ENCODE results near the gene ADAMTSL2. TPM values are rescaled to one million over a fixed set of nuclear protein-coding genes. Genes with fewer than 3 reads are reported as not detected.
A peak's percentile ranks its signal among the peaks of the same experiment; 100 is the strongest.

ADAMTSL2 gene
- total and polyA plus RNA-seq, 7 experiments from 2014 or later = 0.16 to 2.7 (median 0.71) TPM; not detected in 1

- no peak for DNase-seq
- Histone ChIP-seq H3K4me3 (ENCODE audit: low read length) (peak overlapping the region; percentile 27), H3K27ac (ENCODE audit: low read depth, low read length) (peak overlapping the region; percentile 48), H3K36me3 (ENCODE audit: control insufficient read depth in 2 of 3, insufficient read depth in 3 of 3, low read length in 3 of 3) (no peaks in the 10 kb centered on the region), H3K9me3 (ENCODE audit: control insufficient read depth in 2 of 3, low read length in 3 of 3) (no peaks in the 10 kb centered on the region), H3K27me3 (ENCODE audit: control insufficient read depth in 2 of 2, insufficient read depth in 2 of 2, low read length in 2 of 2) (no peaks in the 10 kb centered on the region), H3K4me1 (ENCODE audit: control insufficient read depth in 2 of 2, insufficient read depth in 2 of 2, low read length in 2 of 2) (peaks cover 0 to 21% of the 10 kb centered on the region in 2 donors)
- CTCF ChIA-PET = interaction anchor here (0.7 to 0.8 kb wide), 3 partner anchors 175 to 193 kb away, joined by 3 to 5 read pairs (median 3); no protein-coding TSS in a partner anchor
- intact Hi-C loops (cut with micrococcal nuclease) = loop anchor here (1.0 kb wide), 3 partner anchors 25 to 192 kb away; no protein-coding TSS in a partner anchor
- ATAC-seq = no peak
- H3K9me3 Mint-ChIP-seq = peaks cover 0 to 5% (median 0%) of the 10 kb centered on the region in 11 donors
- H3K27ac Mint-ChIP-seq = peak overlapping the region in 3 of 9 donors; percentile 62 to 81 (median 79)
- peaks cover 0 to 17% (median 7%) of the 10 kb centered on the region in 5 donors for H3K27me3 Mint-ChIP-seq
- no peaks in the 10 kb centered on the region for H3K36me3 Mint-ChIP-seq
- POLR2A ChIA-PET = interaction anchor here (1.2 to 2.2 kb wide), 2 partner anchors 24 to 163 kb away, joined by 3 to 11 read pairs; no protein-coding TSS in a partner anchor
- H3K4me3 Mint-ChIP-seq = peak overlapping the region in 9 of 10 donors; percentile 6 to 76 (median 57)
- H3K4me1 Mint-ChIP-seq = peaks cover 6 to 24% (median 13%) of the 10 kb centered on the region in 7 donors
Measured at GRCh38 chr9:133533857-133534256, 647 bp upstream of the ADAMTSL2 start.

GRCh38 chr9:133535306-133535877 is 888 bp downstream of the ADAMTSL2 start:
- ATAC-seq = no peak
- DNase-seq = no peak
- POLR2A ChIA-PET = no interaction called here
- H3K9me3 ChIP-seq (ENCODE audit: control insufficient read depth in 2 of 3, low read length in 3 of 3) = no peaks in the 10 kb centered on the region
- H3K4me1 ChIP-seq (ENCODE audit: control insufficient read depth in 2 of 2, insufficient read depth in 2 of 2, low read length in 2 of 2) = peaks cover 0 to 21% of the 10 kb centered on the region in 2 donors
- H3K9me3 Mint-ChIP-seq = peaks cover 0 to 3% (median 0%) of the 10 kb centered on the region in 11 donors
- H3K27me3 Mint-ChIP-seq = peaks cover 0 to 21% (median 7%) of the 10 kb centered on the region in 5 donors
- H3K27me3 ChIP-seq (ENCODE audit: control insufficient read depth in 2 of 2, insufficient read depth in 2 of 2, low read length in 2 of 2) = no peaks in the 10 kb centered on the region
- no peaks in the 10 kb centered on the region for H3K36me3 ChIP-seq (ENCODE audit: control insufficient read depth in 2 of 3, insufficient read depth in 3 of 3, low read length in 3 of 3)
- CTCF ChIA-PET = no interaction called here
- peak overlapping the region; percentile 48 for H3K27ac ChIP-seq (ENCODE audit: low read depth, low read length)
- no peak overlapping the region for H3K4me3 ChIP-seq (ENCODE audit: low read length)
- H3K4me1 Mint-ChIP-seq = peaks cover 6 to 24% (median 16%) of the 10 kb centered on the region in 7 donors
- H3K36me3 Mint-ChIP-seq = no peaks in the 10 kb centered on the region
- peak overlapping the region in 8 of 10 donors; percentile 12 to 81 (median 58) for H3K4me3 Mint-ChIP-seq
- peak overlapping the region in 5 of 9 donors; percentile 26 to 69 (median 43) for H3K27ac Mint-ChIP-seq
- intact Hi-C loops (cut with micrococcal nuclease) = no loop called here

- H3K9me3 ChIP-seq (ENCODE audit: control insufficient read depth in 2 of 3, low read length in 3 of 3) = no peaks in the 10 kb centered on the region
- CTCF ChIA-PET = no interaction called here
- H3K36me3 ChIP-seq (ENCODE audit: control insufficient read depth in 2 of 3, insufficient read depth in 3 of 3, low read length in 3 of 3) = no peaks in the 10 kb centered on the region
- no peak overlapping the region for H3K27ac ChIP-seq (ENCODE audit: low read depth, low read length)
- ATAC-seq (no peak), DNase-seq (no peak)
- no peak overlapping the region for H3K4me3 ChIP-seq (ENCODE audit: low read length)
- Mint-ChIP-seq H3K4me3 (peak overlapping the region in 2 of 10 donors; percentile 21 to 72), H3K36me3 (no peaks in the 10 kb centered on the region), H3K9me3 (peaks cover 0 to 3% (median 0%) of the 10 kb centered on the region in 11 donors), H3K4me1 (peaks cover 6 to 24% (median 16%) of the 10 kb centered on the region in 7 donors), H3K27me3 (peaks cover 0 to 21% (median 7%) of the 10 kb centered on the region in 5 donors), H3K27ac (peak overlapping the region in 1 of 9 donors; percentile 43)
- POLR2A ChIA-PET = no interaction called here
- H3K27me3 ChIP-seq (ENCODE audit: control insufficient read depth in 2 of 2, insufficient read depth in 2 of 2, low read length in 2 of 2) = no peaks in the 10 kb centered on the region
- intact Hi-C loops (cut with micrococcal nuclease) = no loop called here
- H3K4me1 ChIP-seq (ENCODE audit: control insufficient read depth in 2 of 2, insufficient read depth in 2 of 2, low read length in 2 of 2) = peaks cover 0 to 21% of the 10 kb centered on the region in 2 donors
Measured at GRCh38 chr9:133536080-133536479, 1.6 kb downstream of the ADAMTSL2 start.

GRCh38 chr9:133536536-133536935 is 2.0 kb downstream of the ADAMTSL2 start:
- DNase-seq (no peak), ATAC-seq (no peak)
- Histone ChIP-seq H3K27me3 (ENCODE audit: control insufficient read depth in 2 of 2, insufficient read depth in 2 of 2, low read length in 2 of 2) (no peaks in the 10 kb centered on the region), H3K9me3 (ENCODE audit: control insufficient read depth in 2 of 3, low read length in 3 of 3) (no peaks in the 10 kb centered on the region), H3K36me3 (ENCODE audit: control insufficient read depth in 2 of 3, insufficient read depth in 3 of 3, low read length in 3 of 3) (no peaks in the 10 kb centered on the region), H3K4me1 (ENCODE audit: control insufficient read depth in 2 of 2, insufficient read depth in 2 of 2, low read length in 2 of 2) (peaks cover 0 to 21% of the 10 kb centered on the region in 2 donors), H3K4me3 (ENCODE audit: low read length) (no peak overlapping the region), H3K27ac (ENCODE audit: low read depth, low read length) (no peak overlapping the region)
- Mint-ChIP-seq H3K4me1 (peaks cover 6 to 24% (median 16%) of the 10 kb centered on the region in 7 donors), H3K4me3 (peak overlapping the region in 1 of 10 donors; percentile 72), H3K27ac (peak overlapping the region in 1 of 9 donors; percentile 65), H3K9me3 (peaks cover 0 to 3% (median 0%) of the 10 kb centered on the region in 11 donors), H3K27me3 (peaks cover 0 to 21% (median 7%) of the 10 kb centered on the region in 5 donors), H3K36me3 (no peaks in the 10 kb centered on the region)
- intact Hi-C loops (cut with micrococcal nuclease) = no loop called here
- POLR2A ChIA-PET = no interaction called here
- CTCF ChIA-PET = no interaction called here

DNA sequence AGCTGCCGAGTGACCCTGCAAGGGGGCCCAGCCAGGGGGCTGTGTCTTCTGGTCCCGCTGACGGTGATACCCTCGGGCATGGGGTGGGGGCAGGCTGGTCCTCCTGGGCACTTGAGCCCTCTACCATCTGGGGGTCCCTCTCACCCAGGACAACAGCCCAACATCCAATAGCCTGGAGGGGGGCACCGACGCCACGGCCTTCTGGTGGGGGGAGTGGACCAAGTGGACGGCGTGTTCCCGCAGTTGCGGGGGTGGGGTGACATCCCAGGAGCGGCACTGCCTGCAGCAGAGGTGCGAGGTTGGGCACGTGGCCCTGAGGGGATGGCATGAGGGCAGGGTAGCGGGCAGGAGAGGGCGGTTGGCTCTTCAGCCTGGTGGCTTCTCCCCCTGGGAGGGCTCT is 2.8 kb downstream of the ADAMTSL2 start:
- no peaks in the 10 kb centered on the region for H3K36me3 Mint-ChIP-seq
- CTCF ChIA-PET = no interaction called here
- POLR2A ChIA-PET = no interaction called here
- Histone ChIP-seq H3K36me3 (ENCODE audit: control insufficient read depth in 2 of 3, insufficient read depth in 3 of 3, low read length in 3 of 3) (no peaks in the 10 kb centered on the region), H3K9me3 (ENCODE audit: control insufficient read depth in 2 of 3, low read length in 3 of 3) (no peaks in the 10 kb centered on the region), H3K4me1 (ENCODE audit: control insufficient read depth in 2 of 2, insufficient read depth in 2 of 2, low read length in 2 of 2) (peaks cover 0 to 21% of the 10 kb centered on the region in 2 donors), H3K27me3 (ENCODE audit: control insufficient read depth in 2 of 2, insufficient read depth in 2 of 2, low read length in 2 of 2) (no peaks in the 10 kb centered on the region), H3K4me3 (ENCODE audit: low read length) (no peak overlapping the region), H3K27ac (ENCODE audit: low read depth, low read length) (no peak overlapping the region)
- H3K27me3 Mint-ChIP-seq = peaks cover 0 to 17% (median 7%) of the 10 kb centered on the region in 5 donors
- no peak overlapping the region for H3K4me3 Mint-ChIP-seq
- intact Hi-C loops (cut with micrococcal nuclease) = no loop called here
- DNase-seq (no peak), ATAC-seq (no peak)
- H3K4me1 Mint-ChIP-seq = peaks cover 6 to 24% (median 16%) of the 10 kb centered on the region in 7 donors
- peaks cover 0 to 3% (median 0%) of the 10 kb centered on the region in 11 donors for H3K9me3 Mint-ChIP-seq
- no peak overlapping the region for H3K27ac Mint-ChIP-seq

GRCh38 chr9:133538176-133538575 is 3.7 kb downstream of the ADAMTSL2 start:
- H3K4me3 Mint-ChIP-seq = no peak overlapping the region
- ChIA-PET CTCF (no interaction called here), POLR2A (no interaction called here)
- H3K27me3 Mint-ChIP-seq = peaks cover 0 to 12% (median 2%) of the 10 kb centered on the region in 5 donors
- DNase-seq = no peak
- no peak overlapping the region for H3K27ac Mint-ChIP-seq
- ATAC-seq = no peak
- no peaks in the 10 kb centered on the region for H3K9me3 Mint-ChIP-seq
- H3K9me3 ChIP-seq (ENCODE audit: control insufficient read depth in 2 of 3, low read length in 3 of 3) = no peaks in the 10 kb centered on the region
- no peaks in the 10 kb centered on the region for H3K36me3 Mint-ChIP-seq
- no peak overlapping the region for H3K27ac ChIP-seq (ENCODE audit: low read depth, low read length)
- intact Hi-C loops (cut with micrococcal nuclease) = no loop called here
- no peaks in the 10 kb centered on the region for H3K27me3 ChIP-seq (ENCODE audit: control insufficient read depth in 2 of 2, insufficient read depth in 2 of 2, low read length in 2 of 2)
- no peak overlapping the region for H3K4me3 ChIP-seq (ENCODE audit: low read length)
- H3K36me3 ChIP-seq (ENCODE audit: control insufficient read depth in 2 of 3, insufficient read depth in 3 of 3, low read length in 3 of 3) = no peaks in the 10 kb centered on the region
- peaks cover 0 to 19% (median 9%) of the 10 kb centered on the region in 7 donors for H3K4me1 Mint-ChIP-seq
- peaks cover 0 to 12% of the 10 kb centered on the region in 2 donors for H3K4me1 ChIP-seq (ENCODE audit: control insufficient read depth in 2 of 2, insufficient read depth in 2 of 2, low read length in 2 of 2)

All from naive thymus-derived CD4-positive, alpha-beta T cell (primary cell).